WERI-Rb-1 (cell line): Measurements from ENCODE around the gene MED13.

ENCODE experiments used
- DNase-seq: peaks from one replicate; pipeline ENCODE4 v3.0.0-alpha.2; 2020
- H3K27ac ChIP-seq: fragments of 250-450 bp; sonication (Bioruptor Pico); 2 replicates; pipeline ENCODE4 v1.5.1; 2020; ENCODE audit warnings: mild to moderate bottlenecking, moderate library complexity
- H3K27me3 ChIP-seq: fragments of 250-450 bp; sonication (Bioruptor Pico); 2 replicates; pipeline ENCODE4 v1.5.1; 2021; ENCODE audit warnings: mild to moderate bottlenecking, low read depth, moderate library complexity; ENCODE audit not compliant: insufficient read depth, severe bottlenecking
- H3K36me3 ChIP-seq: fragments of 250-450 bp; sonication (Bioruptor Pico); 2 replicates; pipeline ENCODE4 v1.5.1; 2020; ENCODE audit warnings: mild to moderate bottlenecking, moderate library complexity
- H3K4me3 ChIP-seq: 2 replicates; pipeline ENCODE4 v1.5.1; 2011; ENCODE audit warnings: low read depth, mild to moderate bottlenecking, control low read depth, low read length
- H3K9me3 ChIP-seq: fragments of 250-450 bp; sonication (Bioruptor Pico); 2 replicates; pipeline ENCODE4 v1.5.1; 2021; ENCODE audit warnings: mild to moderate bottlenecking, moderate library complexity; ENCODE audit not compliant: severe bottlenecking
- TF ChIP-seq, protein P1 (sequence below): IDR thresholded peaks from 2 replicates; pipeline ENCODE4 v1.5.1; 2011; ENCODE audit warnings: low read depth, mild to moderate bottlenecking, control low read depth, inconsistent platforms, low read length

MED13 gene

DNA sequence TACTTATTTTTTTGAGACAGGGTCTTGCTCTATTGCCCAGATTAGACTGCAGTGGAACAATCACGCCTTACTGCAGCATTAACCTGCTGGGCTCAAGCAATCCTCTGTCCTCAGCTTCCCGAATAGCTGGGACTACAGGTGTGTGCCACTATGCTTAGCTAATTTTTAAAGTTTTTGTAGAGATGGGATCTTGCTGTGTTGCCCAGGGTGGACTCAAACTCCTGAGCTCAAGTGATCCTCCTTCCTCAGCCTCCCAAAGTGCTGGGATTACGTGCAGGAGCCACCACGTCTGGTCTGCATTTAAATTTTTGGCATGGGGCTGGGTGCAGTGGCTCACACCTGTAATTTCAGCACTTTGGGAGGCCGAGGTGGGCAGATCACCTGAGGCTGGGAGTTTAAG is 96.3 kb downstream of the MED13 start:
- Histone ChIP-seq H3K27me3 (no peaks in the 10 kb centered on the region), H3K36me3 (peaks cover 91% of the 10 kb centered on the region), H3K4me3 (no peak overlapping the region), H3K27ac (no peak overlapping the region), H3K9me3 (no peaks in the 10 kb centered on the region)
- TF ChIP-seq, protein P1, sequence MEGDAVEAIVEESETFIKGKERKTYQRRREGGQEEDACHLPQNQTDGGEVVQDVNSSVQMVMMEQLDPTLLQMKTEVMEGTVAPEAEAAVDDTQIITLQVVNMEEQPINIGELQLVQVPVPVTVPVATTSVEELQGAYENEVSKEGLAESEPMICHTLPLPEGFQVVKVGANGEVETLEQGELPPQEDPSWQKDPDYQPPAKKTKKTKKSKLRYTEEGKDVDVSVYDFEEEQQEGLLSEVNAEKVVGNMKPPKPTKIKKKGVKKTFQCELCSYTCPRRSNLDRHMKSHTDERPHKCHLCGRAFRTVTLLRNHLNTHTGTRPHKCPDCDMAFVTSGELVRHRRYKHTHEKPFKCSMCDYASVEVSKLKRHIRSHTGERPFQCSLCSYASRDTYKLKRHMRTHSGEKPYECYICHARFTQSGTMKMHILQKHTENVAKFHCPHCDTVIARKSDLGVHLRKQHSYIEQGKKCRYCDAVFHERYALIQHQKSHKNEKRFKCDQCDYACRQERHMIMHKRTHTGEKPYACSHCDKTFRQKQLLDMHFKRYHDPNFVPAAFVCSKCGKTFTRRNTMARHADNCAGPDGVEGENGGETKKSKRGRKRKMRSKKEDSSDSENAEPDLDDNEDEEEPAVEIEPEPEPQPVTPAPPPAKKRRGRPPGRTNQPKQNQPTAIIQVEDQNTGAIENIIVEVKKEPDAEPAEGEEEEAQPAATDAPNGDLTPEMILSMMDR = no peak
- DNase-seq = no peak

DNA sequence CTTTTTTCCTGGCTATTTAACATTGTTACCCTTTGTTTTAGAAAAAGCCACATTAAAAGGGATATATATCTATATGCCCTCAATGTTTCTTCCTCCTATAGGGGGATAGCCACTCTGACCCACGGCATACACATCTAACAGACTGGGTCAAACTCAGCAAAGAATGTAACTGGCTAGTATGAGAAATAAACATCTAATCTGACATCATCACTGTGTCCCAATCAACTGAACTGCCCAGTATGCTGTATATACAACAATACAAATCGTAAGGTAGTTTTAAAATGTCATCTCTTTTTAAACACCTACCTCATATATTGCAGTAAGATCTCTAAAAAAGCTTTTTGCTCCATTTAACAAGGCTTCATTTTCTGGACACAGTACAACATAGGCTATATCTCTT is 97.3 kb downstream of the MED13 start:
- Histone ChIP-seq H3K4me3 (no peak overlapping the region), H3K27me3 (no peaks in the 10 kb centered on the region), H3K27ac (no peak overlapping the region), H3K9me3 (no peaks in the 10 kb centered on the region), H3K36me3 (peaks cover 90% of the 10 kb centered on the region)
- DNase-seq = no peak
- TF ChIP-seq, protein P1 = no peak

DNA sequence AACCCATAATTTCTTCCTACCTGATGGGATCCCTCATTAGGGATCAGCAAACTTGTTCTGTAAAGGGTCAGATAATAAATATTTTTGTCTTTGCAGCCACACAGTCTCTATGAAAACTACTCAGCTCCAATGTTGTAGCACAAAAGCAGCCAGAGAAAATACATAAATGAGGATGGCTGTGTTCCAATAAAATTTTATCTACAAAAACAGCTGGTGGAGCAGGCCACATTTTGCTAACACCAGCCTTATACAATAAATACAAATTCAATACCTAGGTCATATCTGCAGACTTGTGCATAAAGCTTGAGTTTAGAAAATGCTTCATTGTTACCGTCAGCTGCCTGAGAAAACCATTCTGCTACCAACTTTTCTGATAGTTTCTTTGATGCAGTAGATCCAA is 98.9 kb downstream of the MED13 start:
- H3K4me3 ChIP-seq = no peak overlapping the region
- H3K27me3 ChIP-seq = no peaks in the 10 kb centered on the region
- H3K36me3 ChIP-seq = peaks cover 90% of the 10 kb centered on the region
- TF ChIP-seq, protein P1 = no peak
- no peaks in the 10 kb centered on the region for H3K9me3 ChIP-seq
- no peak for DNase-seq
- H3K27ac ChIP-seq = no peak overlapping the region

DNA sequence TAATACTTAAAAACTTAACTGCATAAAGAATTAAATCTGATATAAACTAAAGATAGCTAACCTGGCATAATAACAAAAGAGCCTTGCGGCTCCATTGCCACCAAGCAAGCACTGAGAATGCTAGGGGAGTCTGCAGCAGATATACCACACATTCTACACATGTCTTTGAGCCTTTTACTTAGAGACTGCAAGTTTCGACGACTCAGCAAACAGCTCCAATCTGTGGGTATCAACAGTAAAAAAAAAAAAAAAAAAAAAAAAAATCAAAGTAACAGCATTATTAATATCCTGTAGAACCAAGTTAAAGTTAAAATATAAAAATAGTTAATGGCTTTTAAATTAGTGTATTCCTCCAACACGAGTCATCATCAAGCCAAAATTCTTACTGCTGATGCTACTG is 109.5 kb downstream of the MED13 start:
- H3K27me3 ChIP-seq = no peaks in the 10 kb centered on the region
- H3K4me3 ChIP-seq = no peak overlapping the region
- DNase-seq = no peak
- no peaks in the 10 kb centered on the region for H3K9me3 ChIP-seq
- H3K27ac ChIP-seq = no peak overlapping the region
- peaks cover 97% of the 10 kb centered on the region for H3K36me3 ChIP-seq
- TF ChIP-seq, protein P1 = no peak

DNA sequence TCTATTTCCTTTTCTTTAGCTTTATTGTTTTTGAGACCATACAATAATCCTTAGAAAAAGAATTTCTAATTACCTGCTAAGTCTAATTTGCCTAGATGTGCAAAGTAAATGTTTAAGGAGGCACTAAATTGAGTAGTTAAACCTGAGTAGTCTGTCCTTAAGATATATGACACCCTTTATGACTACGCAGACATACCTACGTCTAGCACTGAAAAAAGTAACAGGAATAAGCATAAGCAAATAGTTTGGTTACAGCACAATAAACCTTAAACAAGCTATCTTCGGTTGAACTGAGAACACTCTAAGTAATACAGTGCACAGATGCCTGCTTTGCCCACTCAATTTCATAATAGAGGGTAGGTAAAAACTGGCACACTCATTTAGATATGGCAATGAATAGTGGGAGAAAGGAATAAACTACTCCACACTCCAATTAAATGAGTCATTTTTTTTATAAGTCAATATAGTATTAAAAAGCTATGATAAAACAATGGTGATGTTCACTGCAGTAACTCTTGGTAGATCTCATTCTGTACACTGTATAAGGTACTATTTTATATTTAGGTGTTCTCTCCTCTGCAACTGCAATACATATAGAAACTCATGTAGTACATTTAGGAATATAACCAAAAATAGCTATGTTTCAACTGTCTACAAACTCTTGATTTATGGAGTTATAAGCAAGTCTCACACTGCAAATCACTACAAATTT is 117.6 kb downstream of the MED13 start:
- no peak for DNase-seq
- Histone ChIP-seq H3K9me3 (no peaks in the 10 kb centered on the region), H3K27ac (no peak overlapping the region), H3K27me3 (no peaks in the 10 kb centered on the region), H3K36me3 (peaks cover 89% of the 10 kb centered on the region), H3K4me3 (no peak overlapping the region)
- TF ChIP-seq, protein P1 = no peak

GRCh38 chr17:61946359-61946758 is 118.7 kb downstream of the MED13 start:
- Histone ChIP-seq H3K9me3 (no peaks in the 10 kb centered on the region), H3K4me3 (no peak overlapping the region), H3K27me3 (no peaks in the 10 kb centered on the region), H3K27ac (no peak overlapping the region), H3K36me3 (peaks cover 78% of the 10 kb centered on the region)
- TF ChIP-seq, protein P1 = no peak
- no peak for DNase-seq
